MM.1S (cell line): ENCODE data around the gene MCU.

Experiments
- DNase-seq: peaks from one replicate; pipeline ENCODE4 v3.0.0-alpha.2; 2015
- H2AFZ ChIP-seq: fragments of 300-600 bp; sonication (generic); 2 replicates; pipeline ENCODE4 v1.6.0; 2016; ENCODE audit warnings: antibody characterized with exemption, low read length
- H3F3A ChIP-seq: fragments of 300-600 bp; sonication (generic); 2 replicates; pipeline ENCODE4 v1.6.1; 2016; ENCODE audit warnings: mild to moderate bottlenecking, antibody characterized with exemption, low read length, moderate library complexity, mixed read lengths; ENCODE audit not compliant: insufficient read depth
- H3K27ac ChIP-seq: fragments of 300-600 bp; sonication (generic); 2 replicates; pipeline ENCODE4 v1.5.1; 2016; ENCODE audit warnings: mild to moderate bottlenecking, low read length
- H3K27me3 ChIP-seq: fragments of 300-600 bp; sonication (generic); replicated peaks from 2 replicates; pipeline ENCODE4 v1.6.0; 2016; ENCODE audit warnings: low read length; ENCODE audit not compliant: insufficient read depth
- H3K36me3 ChIP-seq: fragments of 300-600 bp; sonication (generic); replicated peaks from 2 replicates; pipeline ENCODE4 v1.6.1; 2016; ENCODE audit warnings: mild to moderate bottlenecking, low read length, mixed read lengths; ENCODE audit not compliant: insufficient read depth
- H3K4me1 ChIP-seq: fragments of 300-600 bp; sonication (generic); 2 replicates; pipeline ENCODE4 v1.6.1; 2016; ENCODE audit warnings: low read length, mixed read lengths
- H3K4me2 ChIP-seq: fragments of 300-600 bp; sonication (generic); 2 replicates; pipeline ENCODE4 v1.6.0; 2016; ENCODE audit warnings: low read depth, low read length
- H3K4me3 ChIP-seq: fragments of 300-600 bp; sonication (generic); 2 replicates; pipeline ENCODE4 v1.5.1; 2016; ENCODE audit warnings: low read length, mixed read lengths
- H3K79me2 ChIP-seq: fragments of 300-600 bp; sonication (generic); 2 replicates; pipeline ENCODE4 v1.6.1; 2016; ENCODE audit warnings: mixed run types, low read length, mixed read lengths
- H3K9ac ChIP-seq: fragments of 300-600 bp; sonication (generic); 2 replicates; pipeline ENCODE4 v1.6.1; 2016; ENCODE audit warnings: low read length, mixed read lengths
- H3K9me2 ChIP-seq: fragments of 300-600 bp; sonication (generic); replicated peaks from 2 replicates; pipeline ENCODE4 v1.6.1; 2016; ENCODE audit warnings: mild to moderate bottlenecking, low read length, mixed read lengths; ENCODE audit not compliant: insufficient read depth
- H3K9me3 ChIP-seq: fragments of 300-600 bp; sonication (generic); replicated peaks from 2 replicates; pipeline ENCODE4 v1.6.1; 2016; ENCODE audit warnings: mild to moderate bottlenecking, low read length, mixed read lengths; ENCODE audit not compliant: insufficient read depth
- H4K20me1 ChIP-seq: fragments of 300-600 bp; sonication (generic); 2 replicates; pipeline ENCODE4 v1.6.1; 2016; ENCODE audit warnings: mild to moderate bottlenecking, low read length, moderate library complexity, mixed read lengths; ENCODE audit not compliant: insufficient read depth
- CTCF ChIP-seq: fragments of 300-600 bp; sonication (generic); IDR thresholded peaks from 2 replicates; pipeline ENCODE4 v1.5.1; 2016; ENCODE audit warnings: antibody characterized with exemption, low read length, mixed read lengths
- EZH2 ChIP-seq: fragments of 300-600 bp; sonication (generic); optimal IDR thresholded peaks from 2 replicates; pipeline ENCODE3; 2017; ENCODE audit warnings: low read depth, mild to moderate bottlenecking, antibody characterized with exemption, low read length, mixed read lengths
- EZH2phosphoT487 ChIP-seq: fragments of 300-600 bp; sonication (generic); IDR thresholded peaks from 2 replicates; pipeline ENCODE4 v1.6.1; 2018; ENCODE audit warnings: antibody characterized with exemption, low read length

Gene MCU

GRCh38 chr10:72792288-72792687, 100.3 kb downstream of the MCU start:
- TF ChIP-seq EZH2 (no peak), CTCF (no peak), EZH2phosphoT487 (no peak)
- H3K9me2 ChIP-seq: no peaks in the 10 kb centered on the region

GRCh38 chr10:72793752-72794151, 101.8 kb downstream of the MCU start:
- DNase-seq: no peak
- Histone ChIP-seq H4K20me1 (no peaks in the 10 kb centered on the region), H3K4me1 (no peaks in the 10 kb centered on the region), H3K4me3 (no peak overlapping the region), H3K9me2 (no peaks in the 10 kb centered on the region), H3K79me2 (no peaks in the 10 kb centered on the region), H3K27ac (no peak overlapping the region), H3K9ac (no peak overlapping the region), H3K36me3 (no peaks in the 10 kb centered on the region), H2AFZ (no peak overlapping the region), H3K9me3 (no peaks in the 10 kb centered on the region), H3F3A (no peaks in the 10 kb centered on the region), H3K27me3 (no peaks in the 10 kb centered on the region), H3K4me2 (no peak overlapping the region)
- no peak for TF ChIP-seq EZH2
- no peak for TF ChIP-seq EZH2phosphoT487
- TF ChIP-seq CTCF: no peak

More at GRCh38 chr10:72792288-72792687, 100.3 kb downstream of the MCU start:
- no peaks in the 10 kb centered on the region for H3K4me1 ChIP-seq
- no peak overlapping the region for H3K27ac ChIP-seq
- no peak overlapping the region for H2AFZ ChIP-seq
- no peaks in the 10 kb centered on the region for H3K79me2 ChIP-seq
- DNase-seq: no peak
- H3F3A ChIP-seq: no peaks in the 10 kb centered on the region
- H3K27me3 ChIP-seq: no peaks in the 10 kb centered on the region
- H3K4me2 ChIP-seq: no peak overlapping the region
- no peaks in the 10 kb centered on the region for H4K20me1 ChIP-seq
- H3K9me3 ChIP-seq: no peaks in the 10 kb centered on the region
- no peak overlapping the region for H3K4me3 ChIP-seq
- no peaks in the 10 kb centered on the region for H3K36me3 ChIP-seq
- H3K9ac ChIP-seq: no peak overlapping the region

- Histone ChIP-seq H3K79me2 (no peaks in the 10 kb centered on the region), H3K27ac (no peak overlapping the region), H3K4me3 (no peak overlapping the region), H3K4me1 (no peaks in the 10 kb centered on the region), H3F3A (no peaks in the 10 kb centered on the region), H4K20me1 (no peaks in the 10 kb centered on the region), H3K9ac (no peak overlapping the region), H3K9me3 (no peaks in the 10 kb centered on the region), H2AFZ (no peak overlapping the region), H3K9me2 (no peaks in the 10 kb centered on the region), H3K27me3 (no peaks in the 10 kb centered on the region), H3K36me3 (no peaks in the 10 kb centered on the region), H3K4me2 (no peak overlapping the region)
- TF ChIP-seq EZH2 (no peak), EZH2phosphoT487 (no peak), CTCF (no peak)
- DNase-seq: no peak
Observed at GRCh38 chr10:72794260-72794659, 102.3 kb downstream of the MCU start.
